RWPE1 (cell line): ENCODE results near the gene BUB1B.
A peak's percentile ranks its signal among the peaks of the same experiment; 100 is the strongest.

Source experiments
- CTCF ChIA-PET: fragments of 350-600 bp; sonication (Branson Sonifier 250); formaldehyde crosslinking; extraction: SDS; loops from one replicate; lab custom pipeline; 2021; lab: Yijun Ruan, JAX
- POLR2A ChIA-PET: fragments of 400-600 bp; formaldehyde crosslinking; extraction: SDS; loops from one replicate; lab custom pipeline; 2020; ENCODE audit warnings: antibody characterized with exemption; ENCODE audit not compliant: low non-redundant PET; lab: Yijun Ruan, JAX
- DNase-seq: peaks from one replicate; pipeline ENCODE4 v3.0.0; 2012; ENCODE audit warnings: low spot score
- H3K27ac ChIP-seq: fragments of 450-650 bp; 2 replicates; pipeline ENCODE4 v1.5.1; 2017
- TF ChIP-seq, protein P1 (sequence below): fragments of 450-650 bp; conservative IDR thresholded peaks from 2 replicates; pipeline ENCODE4 v1.5.1; 2017; ENCODE audit warnings: low read depth, mild to moderate bottlenecking

The BUB1B gene

DNA sequence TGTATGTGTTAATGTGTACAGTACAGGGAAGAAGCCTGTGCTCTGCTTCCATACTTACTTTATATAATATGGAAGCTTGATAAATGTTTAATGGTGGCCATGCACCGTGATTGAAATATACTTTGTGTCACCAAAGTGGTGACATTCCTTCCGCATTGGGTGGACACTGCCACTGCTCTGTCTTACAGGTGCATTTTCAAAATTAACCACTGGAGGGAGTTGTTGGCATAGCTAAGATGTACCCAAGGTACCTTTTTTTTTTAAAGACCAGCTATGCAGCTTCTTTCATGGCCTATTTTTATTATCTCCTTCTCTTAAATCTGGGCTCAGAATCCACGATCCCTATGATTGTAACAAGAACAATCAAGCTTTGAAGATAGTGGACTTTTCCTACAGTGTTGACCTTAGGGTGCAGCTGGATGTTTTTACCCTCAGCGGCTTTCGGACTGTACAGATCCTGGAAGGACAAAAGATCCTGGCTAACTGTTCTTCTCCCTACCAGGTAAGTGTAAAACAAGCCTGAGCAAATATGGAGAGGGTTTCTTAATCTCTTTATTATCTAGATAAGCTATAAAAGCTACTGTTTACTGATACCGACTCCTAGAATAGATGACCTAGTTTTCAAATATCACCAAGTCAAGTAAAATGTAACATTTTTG, 56.4 kb downstream of the BUB1B start:
- no peak overlapping the region for H3K27ac ChIP-seq
- DNase-seq, result peak; percentile 50
- ChIA-PET POLR2A (no interaction called here), CTCF (interaction anchor here (0.6 to 2.2 kb wide), 24 partner anchors 9 to 203 kb away, joined by 3 to 112 read pairs (median 4); partner anchors contain the start of gene PAK6)
- TF ChIP-seq, protein P1, sequence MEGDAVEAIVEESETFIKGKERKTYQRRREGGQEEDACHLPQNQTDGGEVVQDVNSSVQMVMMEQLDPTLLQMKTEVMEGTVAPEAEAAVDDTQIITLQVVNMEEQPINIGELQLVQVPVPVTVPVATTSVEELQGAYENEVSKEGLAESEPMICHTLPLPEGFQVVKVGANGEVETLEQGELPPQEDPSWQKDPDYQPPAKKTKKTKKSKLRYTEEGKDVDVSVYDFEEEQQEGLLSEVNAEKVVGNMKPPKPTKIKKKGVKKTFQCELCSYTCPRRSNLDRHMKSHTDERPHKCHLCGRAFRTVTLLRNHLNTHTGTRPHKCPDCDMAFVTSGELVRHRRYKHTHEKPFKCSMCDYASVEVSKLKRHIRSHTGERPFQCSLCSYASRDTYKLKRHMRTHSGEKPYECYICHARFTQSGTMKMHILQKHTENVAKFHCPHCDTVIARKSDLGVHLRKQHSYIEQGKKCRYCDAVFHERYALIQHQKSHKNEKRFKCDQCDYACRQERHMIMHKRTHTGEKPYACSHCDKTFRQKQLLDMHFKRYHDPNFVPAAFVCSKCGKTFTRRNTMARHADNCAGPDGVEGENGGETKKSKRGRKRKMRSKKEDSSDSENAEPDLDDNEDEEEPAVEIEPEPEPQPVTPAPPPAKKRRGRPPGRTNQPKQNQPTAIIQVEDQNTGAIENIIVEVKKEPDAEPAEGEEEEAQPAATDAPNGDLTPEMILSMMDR, result peak; percentile 94

- no peak for DNase-seq
- ChIA-PET CTCF (interaction anchor here (2.6 kb wide), 1 partner anchor 54 kb away, joined by 15 read pairs; no protein-coding TSS in a partner anchor), POLR2A (no interaction called here)
- no peak overlapping the region for H3K27ac ChIP-seq
- TF ChIP-seq, protein P1, result no peak
Observed at GRCh38 chr15:40219801-40220200, 58.9 kb downstream of the BUB1B start.

DNA sequence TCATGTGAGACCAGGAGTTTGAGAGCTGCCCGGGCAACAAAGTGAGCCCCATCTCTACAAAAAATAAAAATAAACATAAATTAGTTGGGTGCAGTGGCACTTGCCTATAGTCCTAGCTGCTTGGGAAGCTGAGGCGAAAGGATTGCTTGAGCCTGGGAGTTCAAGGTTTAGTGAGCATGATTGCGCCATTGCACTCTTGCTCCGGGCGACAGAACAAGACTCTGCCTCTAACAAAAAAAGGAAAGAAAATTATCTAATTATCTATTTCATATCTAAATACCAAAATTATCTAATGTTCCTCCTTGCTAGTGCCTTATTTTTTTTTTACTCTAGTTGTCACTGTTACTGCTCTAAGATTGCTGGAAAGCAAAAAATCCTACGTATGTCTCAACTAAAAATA, 61.3 kb downstream of the BUB1B start:
- H3K27ac ChIP-seq, result no peak overlapping the region
- TF ChIP-seq, protein P1, result no peak
- CTCF ChIA-PET, result interaction anchor here (2.0 kb wide), 1 partner anchor 52 kb away, joined by 10 read pairs; no protein-coding TSS in a partner anchor
- DNase-seq, result no peak
- POLR2A ChIA-PET, result no interaction called here

DNA sequence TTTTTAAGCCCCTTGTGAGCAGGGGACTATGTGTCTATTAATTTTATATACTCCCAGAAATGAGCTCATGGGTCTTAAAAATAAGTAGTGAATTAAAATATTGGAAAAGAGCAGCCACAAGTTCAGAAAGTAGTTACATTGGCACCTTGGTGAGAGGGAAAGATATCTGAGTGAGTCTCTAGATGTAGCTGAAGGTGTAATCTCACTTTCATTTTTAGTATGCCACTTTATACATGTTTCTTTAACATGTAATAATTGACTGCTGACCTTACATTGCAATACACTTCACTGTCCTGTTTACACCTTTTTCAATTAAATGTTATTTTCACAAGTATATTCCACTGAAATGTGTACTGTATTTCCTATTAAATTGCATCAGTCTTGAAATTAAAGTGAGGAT, 65.9 kb downstream of the BUB1B start:
- ChIA-PET POLR2A (no interaction called here), CTCF (interaction anchor here (0.6 to 0.7 kb wide), 2 partner anchors 236 to 667 kb away, joined by 3 read pairs; no protein-coding TSS in a partner anchor)
- TF ChIP-seq, protein P1, result no peak
- DNase-seq, result no peak
- no peak overlapping the region for H3K27ac ChIP-seq

- H3K27ac ChIP-seq, result no peak overlapping the region
- ChIA-PET POLR2A (interaction anchor here (0.9 kb wide), 1 partner anchor 112 kb away, joined by 5 read pairs; the partner anchor contains the start of gene CCDC9B), CTCF (interaction anchor here (1.6 to 6.0 kb wide), 2 partner anchors 12 to 44 kb away, joined by 5 to 44 read pairs; no protein-coding TSS in a partner anchor)
- TF ChIP-seq, protein P1, result no peak
- DNase-seq, result no peak
Observed at GRCh38 chr15:40229316-40229715, 68.4 kb downstream of the BUB1B start.

- POLR2A ChIA-PET, result interaction anchor here (0.9 kb wide), 1 partner anchor 111 kb away, joined by 5 read pairs; the partner anchor contains the start of gene CCDC9B
Observed at GRCh38 chr15:40229956-40230355, 69.1 kb downstream of the BUB1B start.

More at GRCh38 chr15:40229956-40230355, 69.1 kb downstream of the BUB1B start:
- H3K27ac ChIP-seq, result no peak overlapping the region; the same call in 1 of the 2 replicates
- CTCF ChIA-PET, result interaction anchor here (1.6 to 6.0 kb wide), 2 partner anchors 13 to 44 kb away, joined by 5 to 44 read pairs; no protein-coding TSS in a partner anchor
- no peak for DNase-seq
- TF ChIP-seq, protein P1, result no peak
